H4 (cell line): ENCODE measurements around the gene MTIF3. TPM values are rescaled to one million over a fixed set of nuclear protein-coding genes. Genes with fewer than 3 reads are reported as not detected.

Experiments
- DNase-seq: peaks from one replicate; pipeline ENCODE4 v3.0.0-alpha.2; 2015; ENCODE audit warnings: low spot score
- total RNA-seq: library from RNA; depleted of rRNA; stranded (reverse); fragments of >200 nt; shearing (Covaris generic); gene quantifications from 2 replicates; pipeline ENCODE4 v1.2.3, GENCODE V29; 2014

The MTIF3 gene
- total RNA-seq, 1 experiment from 2014 or later: 63.0 TPM

- DNase-seq: no peak
These were observed 5.0 kb upstream of the MTIF3 start for GRCh38 chr13:27455331-27455855.

GRCh38 chr13:27450921-27451471, 632 bp upstream of the MTIF3 start:
- peak; percentile 26 for DNase-seq

DNA sequence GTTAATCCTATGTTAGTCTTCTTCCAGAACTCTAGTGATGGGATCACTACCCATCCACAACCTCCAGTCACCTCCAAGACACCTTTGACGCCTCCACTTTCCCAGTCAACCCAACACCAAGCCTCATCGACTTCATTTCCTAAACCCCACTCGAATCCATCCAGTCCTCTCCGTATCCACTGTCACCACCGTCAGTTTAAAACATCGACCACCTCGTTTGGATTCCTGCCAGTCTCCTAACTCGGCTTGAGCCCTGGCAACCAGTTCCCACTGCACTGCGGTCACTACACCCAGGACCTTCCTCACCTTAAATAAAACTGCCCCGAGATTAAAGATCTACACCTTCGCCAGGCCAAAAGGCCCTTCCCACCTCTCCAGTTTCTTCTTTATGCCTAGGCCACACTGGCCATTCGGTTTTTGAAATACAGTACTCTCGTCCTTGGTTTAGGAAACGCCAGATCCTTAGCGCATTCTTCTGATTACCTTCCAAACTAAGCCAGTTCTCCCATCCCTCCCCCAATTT, 1.2 kb downstream of the MTIF3 start:
- no peak for DNase-seq

DNA sequence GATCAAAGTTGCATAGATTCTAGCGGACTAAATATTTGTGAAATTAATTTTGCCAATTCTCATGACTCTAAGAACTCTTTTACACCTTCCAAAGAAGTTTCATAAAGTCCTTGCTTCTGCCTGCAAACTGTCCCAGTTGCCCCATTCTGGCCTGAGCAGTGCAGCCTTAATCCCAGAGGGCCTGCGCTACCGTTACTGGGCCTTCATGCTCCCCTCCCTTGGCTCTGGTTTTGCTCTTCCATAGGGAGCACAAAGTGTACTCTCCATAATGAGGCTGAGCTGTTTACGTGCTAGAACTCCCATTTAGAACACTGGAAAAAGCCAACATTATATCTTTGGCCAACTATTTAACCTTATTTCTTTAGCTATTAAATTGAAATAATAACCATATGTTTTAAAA, 2.1 kb downstream of the MTIF3 start:
- no peak for DNase-seq

DNA sequence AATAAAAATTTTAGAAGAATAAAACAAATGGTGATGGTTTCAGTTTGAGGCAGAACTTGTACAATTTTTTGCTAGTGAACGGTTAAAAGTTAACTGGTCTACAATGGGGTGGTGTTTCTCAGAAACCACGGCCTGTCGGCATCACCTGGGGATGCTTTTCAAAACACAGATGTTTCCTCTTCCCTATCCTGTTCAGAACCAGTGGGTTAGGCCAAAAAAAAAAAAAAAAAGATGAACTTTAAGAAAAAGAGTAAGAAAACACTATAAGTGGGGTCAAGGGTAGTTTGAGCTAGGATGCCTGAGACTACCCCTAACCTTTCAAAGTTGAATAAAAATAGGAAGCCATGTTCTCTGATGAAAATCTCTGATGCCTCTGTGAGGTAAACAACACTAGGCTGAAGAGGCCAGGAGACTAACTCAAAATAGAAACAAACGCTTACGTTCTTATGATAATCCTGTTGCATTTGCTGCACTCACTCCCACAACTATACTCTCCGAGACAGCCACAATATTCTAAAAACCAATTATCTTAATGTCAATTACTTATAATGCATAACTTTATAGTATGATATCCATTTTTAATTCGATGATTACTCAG, 3.3 kb downstream of the MTIF3 start:
- DNase-seq: no peak

GRCh38 chr13:27442797-27443196, 7.6 kb downstream of the MTIF3 start:
- DNase-seq: no peak

DNA sequence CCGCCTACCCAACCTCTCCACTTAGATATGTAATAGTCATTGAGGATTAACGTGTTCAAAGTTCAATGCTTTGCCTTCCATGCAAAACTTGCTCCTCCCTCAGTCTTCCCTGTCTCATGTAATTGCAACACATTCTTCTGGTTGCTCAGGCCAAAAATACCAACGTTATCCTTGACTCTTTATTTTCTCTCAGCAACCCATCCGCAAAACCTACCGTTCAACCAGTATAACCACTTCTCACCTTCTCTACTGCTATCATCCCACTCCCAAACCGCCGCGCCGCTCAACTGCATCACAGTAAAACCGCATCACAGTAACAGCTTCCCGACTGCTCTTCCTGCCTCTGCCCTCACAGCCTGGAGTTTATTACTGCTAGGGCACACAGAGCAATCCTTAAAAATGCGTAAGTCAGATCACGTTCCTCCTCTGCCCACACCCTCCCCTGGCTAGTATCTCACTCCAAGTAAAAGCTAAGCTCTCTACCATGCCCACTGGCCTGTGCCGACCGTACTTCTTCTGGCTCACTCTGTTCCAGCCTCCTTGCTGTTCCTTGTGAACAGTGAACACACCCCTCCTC, 8.2 kb downstream of the MTIF3 start:
- DNase-seq: no peak

GRCh38 chr13:27440408-27440807, 10.0 kb downstream of the MTIF3 start:
- DNase-seq: no peak

- no peak for DNase-seq
These were observed 13.2 kb downstream of the MTIF3 start for GRCh38 chr13:27437126-27437525.

- DNase-seq: no peak
These were observed 17.7 kb downstream of the MTIF3 start for GRCh38 chr13:27432611-27433210.

DNA sequence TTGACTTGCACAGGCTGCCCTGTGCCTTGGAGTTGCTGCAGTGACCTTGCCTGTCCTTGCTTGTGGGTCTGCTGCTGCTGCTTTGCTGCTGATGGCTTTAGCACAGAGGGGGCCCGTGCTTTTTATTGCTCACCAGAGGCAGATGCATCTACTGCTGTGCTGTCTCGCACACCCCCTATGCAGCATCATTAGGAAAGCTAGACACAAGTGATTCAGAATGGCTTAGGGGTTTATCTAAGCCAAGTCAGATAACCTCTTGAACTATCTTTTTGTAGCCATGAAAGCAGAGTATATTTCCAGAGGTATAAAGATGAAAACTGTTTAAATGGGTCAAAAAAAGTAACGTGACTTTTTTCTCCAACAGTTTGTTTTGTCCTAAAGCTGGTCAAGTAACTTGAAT, 18.2 kb downstream of the MTIF3 start:
- no peak for DNase-seq

GRCh38 chr13:27428160-27428559, 22.2 kb downstream of the MTIF3 start:
- DNase-seq: no peak

- no peak for DNase-seq
These were observed 22.7 kb downstream of the MTIF3 start for GRCh38 chr13:27427641-27428040.

- peak; percentile 83 for DNase-seq
These were observed 24.3 kb downstream of the MTIF3 start for GRCh38 chr13:27425918-27426630.

GRCh38 chr13:27425158-27425917, 25.0 kb downstream of the MTIF3 start:
- no peak for DNase-seq

GRCh38 chr13:27424246-27425157, 25.9 kb downstream of the MTIF3 start, which contains the start of gene GTF3A:
Gene GTF3A (plus strand): TSS chr13:27424619.
- DNase-seq: peak; percentile 44

GRCh38 chr13:27423333-27423732, 27.0 kb downstream of the MTIF3 start:
- no peak for DNase-seq

DNA sequence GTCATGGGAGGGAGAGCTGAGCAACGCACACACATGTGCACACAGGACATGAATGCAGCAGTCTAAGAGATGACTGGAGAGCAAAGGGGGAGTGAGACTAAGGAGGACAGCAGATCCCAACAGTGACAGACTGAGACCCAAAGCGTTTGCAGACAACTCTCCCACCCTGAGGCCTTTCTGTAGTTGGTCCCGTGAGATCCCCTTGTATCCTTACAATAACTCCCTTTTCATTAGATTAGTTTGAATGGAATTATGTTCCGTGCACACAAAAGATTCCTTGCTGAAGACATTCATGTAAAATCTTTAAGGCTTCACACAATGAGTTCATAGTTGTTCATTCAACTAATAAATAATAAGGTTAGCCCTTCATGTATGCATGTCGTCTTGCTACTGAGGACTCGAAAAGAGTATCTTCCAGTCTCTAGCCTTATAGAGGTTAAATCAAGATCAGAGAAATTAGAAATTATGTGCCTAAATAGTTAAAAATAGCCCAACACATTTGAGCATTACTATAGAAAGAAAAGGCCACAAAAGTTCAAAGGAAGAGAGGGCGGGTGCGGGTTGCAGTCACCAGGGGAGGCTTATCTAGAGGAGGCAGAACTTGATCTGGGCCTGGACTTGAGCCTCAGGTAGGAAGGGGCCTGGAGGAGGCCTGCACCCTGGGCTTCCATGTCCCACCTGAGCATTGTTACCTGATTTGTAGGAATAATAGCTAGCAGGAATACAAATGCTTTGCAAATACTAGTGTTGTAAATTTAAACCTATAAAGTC, 29.1 kb downstream of the MTIF3 start:
- no peak for DNase-seq

GRCh38 chr13:27419328-27419727, 31.0 kb downstream of the MTIF3 start:
- no peak for DNase-seq
